IPS DF 6.9 (cell line): ENCODE measurements around the gene MLXIP.
A peak's percentile ranks its signal among the peaks of the same experiment; 100 is the strongest.
"Not testable (repeated sequence)": the region's sequence is repeated elsewhere in the genome, so short reads cannot be mapped to it uniquely, and the experiment has no call there.

Source experiments
- DNase-seq: peaks from one replicate; pipeline ENCODE4 v3.0.0-alpha.2; 2013; ENCODE audit warnings: low read depth, low spot score
- H3K27ac ChIP-seq: one replicate; pipeline ENCODE4 v1.5.1; 2013; ENCODE audit warnings: low read length, control low read depth
- H3K27me3 ChIP-seq: 2 replicates; pipeline ENCODE4 v1.6.1; 2013; ENCODE audit warnings: mild to moderate bottlenecking, low read length; ENCODE audit not compliant: control insufficient read depth, insufficient read depth
- H3K36me3 ChIP-seq: 2 replicates; pipeline ENCODE4 v1.6.1; 2013; ENCODE audit warnings: low read length; ENCODE audit not compliant: control insufficient read depth, insufficient read depth
- H3K4me1 ChIP-seq: 2 replicates; pipeline ENCODE4 v1.6.1; 2013; ENCODE audit warnings: low read length; ENCODE audit not compliant: control insufficient read depth, insufficient read depth
- H3K4me3 ChIP-seq: 2 replicates; pipeline ENCODE4 v1.5.1; 2013; ENCODE audit warnings: mild to moderate bottlenecking, low read length
- H3K9me3 ChIP-seq: 2 replicates; pipeline ENCODE4 v1.6.1; 2013; ENCODE audit warnings: low read length, inconsistent platforms; ENCODE audit not compliant: control insufficient read depth, insufficient read depth
- WGBS: extraction: QIAGEN DNeasy Blood & Tissue Kit; methylation state at CpG from one replicate; pipeline ENCODE4 v1.1.7; 2013; ENCODE audit warnings: mixed read lengths, missing lambda C conversion rate; ENCODE audit not compliant: insufficient read length, insufficient coverage; 5-methylcytosine and 5-hydroxymethylcytosine counted together

The MLXIP gene

GRCh38 chr12:122167356-122167925 lies 88.9 kb downstream of the MLXIP start:
- Histone ChIP-seq H3K4me3 (no peak overlapping the region), H3K36me3 (no peaks in the 10 kb centered on the region), H3K27me3 (no peaks in the 10 kb centered on the region), H3K4me1 (no peaks in the 10 kb centered on the region), H3K9me3 (no peaks in the 10 kb centered on the region), H3K27ac (no peak overlapping the region)
- WGBS: no CpG with 5 or more reads among the region's 10 CpGs
- no peak for DNase-seq

GRCh38 chr12:122168492-122168891 lies 89.9 kb downstream of the MLXIP start:
- no peaks in the 10 kb centered on the region for H3K9me3 ChIP-seq
- H3K27me3 ChIP-seq: no peaks in the 10 kb centered on the region
- H3K27ac ChIP-seq: no peak overlapping the region
- H3K36me3 ChIP-seq: no peaks in the 10 kb centered on the region
- no peak for DNase-seq
- H3K4me3 ChIP-seq: no peak overlapping the region
- 100% methylated on average over 1 of the region's 3 CpGs for WGBS
- H3K4me1 ChIP-seq: no peaks in the 10 kb centered on the region

GRCh38 chr12:122171399-122171798 lies 92.8 kb downstream of the MLXIP start:
- H3K4me1 ChIP-seq: no peaks in the 10 kb centered on the region
- H3K27me3 ChIP-seq: no peaks in the 10 kb centered on the region
- no peaks in the 10 kb centered on the region for H3K9me3 ChIP-seq
- no peak for DNase-seq
- no peak overlapping the region for H3K4me3 ChIP-seq
- no peaks in the 10 kb centered on the region for H3K36me3 ChIP-seq
- WGBS: no CpG with 5 or more reads among the region's 5 CpGs
- no peak overlapping the region for H3K27ac ChIP-seq

GRCh38 chr12:122172262-122172939 lies 93.8 kb downstream of the MLXIP start:
- no CpG with 5 or more reads among the region's 17 CpGs for WGBS

GRCh38 chr12:122174155-122174845 lies 95.7 kb downstream of the MLXIP start, which contains the start of gene IL31:
Gene IL31 (minus strand): TSS chr12:122174221. CDS start chr12:122174172, 49 bp downstream.
- DNase-seq: no peak
- no peak within 1 kb of the TSS for H3K27ac ChIP-seq
- H3K9me3 ChIP-seq: no peaks in the 10 kb centered on the region
- no CpG with 5 or more reads among the region's 17 CpGs for WGBS
- H3K27me3 ChIP-seq: no peaks in the 10 kb centered on the region
- no peaks in the 10 kb centered on the region for H3K4me1 ChIP-seq
- no peaks in the 10 kb centered on the region for H3K36me3 ChIP-seq
- no peak within 1 kb of the TSS for H3K4me3 ChIP-seq

More at GRCh38 chr12:122172262-122172939, 93.8 kb downstream of the MLXIP start:
- no peak for DNase-seq
- Histone ChIP-seq H3K27ac (no peak overlapping the region), H3K4me1 (no peaks in the 10 kb centered on the region), H3K36me3 (no peaks in the 10 kb centered on the region), H3K4me3 (no peak overlapping the region), H3K27me3 (no peaks in the 10 kb centered on the region), H3K9me3 (no peaks in the 10 kb centered on the region)

GRCh38 chr12:122176473-122176872 lies 97.9 kb downstream of the MLXIP start:
- no CpG with 5 or more reads among the region's 4 CpGs for WGBS
- DNase-seq, H3K9me3 ChIP-seq: not testable (repeated sequence)

GRCh38 chr12:122182887-122183587 lies 104.5 kb downstream of the MLXIP start, which contains the start of gene LRRC43:
Gene LRRC43 (plus strand): TSS chr12:122183123. CDS start chr12:122183145, 22 bp downstream.
- Histone ChIP-seq H3K4me3 (peak within 1 kb of the TSS; percentile 44), H3K9me3 (no peaks in the 10 kb centered on the region), H3K4me1 (0 out of 2 replicates have a peak, but pooled peaks cover 1% of the 10 kb centered on the region), H3K27ac (no peak within 1 kb of the TSS), H3K27me3 (no peaks in the 10 kb centered on the region; the same call in 1 of the 2 replicates), H3K36me3 (no peaks in the 10 kb centered on the region)
- no peak for DNase-seq
- WGBS: no CpG with 5 or more reads among the region's 63 CpGs

More at GRCh38 chr12:122176473-122176872, 97.9 kb downstream of the MLXIP start:
- H3K4me1 ChIP-seq, H3K36me3 ChIP-seq, H3K4me3 ChIP-seq, H3K27me3 ChIP-seq, H3K27ac ChIP-seq: not testable (repeated sequence)

- Histone ChIP-seq H3K4me1 (0 out of 2 replicates have a peak, but pooled peaks cover 1% of the 10 kb centered on the region), H3K9me3 (no peaks in the 10 kb centered on the region), H3K27ac (no peak overlapping the region), H3K27me3 (no peaks in the 10 kb centered on the region; the same call in 1 of the 2 replicates), H3K4me3 (peak overlapping the region; percentile 44; the same call in 1 of the 2 replicates), H3K36me3 (no peaks in the 10 kb centered on the region)
- DNase-seq: no peak
- no CpG with 5 or more reads among the region's 10 CpGs for WGBS
These were observed 105.0 kb downstream of the MLXIP start for GRCh38 chr12:122183588-122183940.

- no peak for DNase-seq
- H3K36me3 ChIP-seq: no peaks in the 10 kb centered on the region
- no peaks in the 10 kb centered on the region for H3K9me3 ChIP-seq
- H3K4me3 ChIP-seq: no peak overlapping the region
- no peaks in the 10 kb centered on the region; the same call in 1 of the 2 replicates for H3K27me3 ChIP-seq
- H3K27ac ChIP-seq: no peak overlapping the region
- WGBS: no CpG with 5 or more reads among the region's 18 CpGs
- H3K4me1 ChIP-seq: 0 out of 2 replicates have a peak, but pooled peaks cover 1% of the 10 kb centered on the region
These were observed 106.0 kb downstream of the MLXIP start for GRCh38 chr12:122184517-122184916.

GRCh38 chr12:122185079-122185478 lies 106.5 kb downstream of the MLXIP start:
- DNase-seq: no peak
- H3K36me3 ChIP-seq: peaks cover under 1% of the 10 kb centered on the region; the same call in 1 of the 2 replicates
- H3K9me3 ChIP-seq: no peaks in the 10 kb centered on the region
- no peak overlapping the region for H3K4me3 ChIP-seq
- H3K27me3 ChIP-seq: no peaks in the 10 kb centered on the region; the same call in 1 of the 2 replicates
- H3K27ac ChIP-seq: no peak overlapping the region
- H3K4me1 ChIP-seq: 0 out of 2 replicates have a peak, but pooled peaks cover 1% of the 10 kb centered on the region
- WGBS: no CpG with 5 or more reads among the region's 7 CpGs
